HG03520 (cell line): ENCODE measurements around the gene ANAPC2.

Source experiments
- ATAC-seq: cut with Tn5 transposase; IDR thresholded peaks from one replicate; pipeline ENCODE4 v1.9.1; 2021; ENCODE audit warnings: mild to moderate bottlenecking, moderate library complexity; ENCODE audit not compliant: unreplicated experiment

Gene ANAPC2

DNA sequence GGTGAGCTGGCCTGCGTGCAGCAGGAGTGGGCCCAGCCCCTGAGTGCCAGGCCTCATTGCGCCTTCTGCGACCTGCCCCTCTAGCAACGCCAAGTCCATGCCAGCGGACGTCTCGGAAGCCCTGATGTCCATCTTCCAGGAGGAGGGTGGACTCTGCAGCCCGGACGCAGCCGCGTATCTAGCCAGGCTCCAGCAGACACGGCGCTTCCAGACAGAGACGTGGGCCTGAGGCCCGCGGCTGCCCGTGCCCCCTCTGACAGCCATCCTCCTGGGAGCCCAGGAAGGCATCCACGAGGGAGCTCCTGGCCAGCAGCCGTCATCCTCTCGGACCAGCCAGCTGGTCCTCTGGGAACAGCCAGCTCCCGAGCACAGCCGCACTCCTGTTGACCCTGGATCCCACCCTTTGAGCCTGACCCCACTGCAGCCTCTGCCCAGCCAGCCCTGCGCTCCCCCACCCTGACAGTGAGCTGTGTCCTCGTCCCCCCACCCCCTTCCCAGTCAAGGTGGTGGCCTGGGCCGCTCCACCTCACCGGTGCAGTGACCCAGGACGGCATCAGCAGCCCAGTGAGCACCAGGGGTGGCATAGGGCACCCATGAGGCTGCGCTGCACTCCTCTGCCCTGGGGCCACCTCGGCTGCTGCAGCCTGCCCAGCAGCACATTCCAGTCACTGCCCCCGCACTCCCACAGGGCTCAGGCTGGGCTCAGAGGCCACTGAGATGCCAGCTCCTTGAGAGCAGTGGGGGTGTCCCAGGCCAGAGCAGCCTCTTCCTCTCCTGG lies 28.0 kb upstream of the ANAPC2 start:
- ATAC-seq, result no peak

DNA sequence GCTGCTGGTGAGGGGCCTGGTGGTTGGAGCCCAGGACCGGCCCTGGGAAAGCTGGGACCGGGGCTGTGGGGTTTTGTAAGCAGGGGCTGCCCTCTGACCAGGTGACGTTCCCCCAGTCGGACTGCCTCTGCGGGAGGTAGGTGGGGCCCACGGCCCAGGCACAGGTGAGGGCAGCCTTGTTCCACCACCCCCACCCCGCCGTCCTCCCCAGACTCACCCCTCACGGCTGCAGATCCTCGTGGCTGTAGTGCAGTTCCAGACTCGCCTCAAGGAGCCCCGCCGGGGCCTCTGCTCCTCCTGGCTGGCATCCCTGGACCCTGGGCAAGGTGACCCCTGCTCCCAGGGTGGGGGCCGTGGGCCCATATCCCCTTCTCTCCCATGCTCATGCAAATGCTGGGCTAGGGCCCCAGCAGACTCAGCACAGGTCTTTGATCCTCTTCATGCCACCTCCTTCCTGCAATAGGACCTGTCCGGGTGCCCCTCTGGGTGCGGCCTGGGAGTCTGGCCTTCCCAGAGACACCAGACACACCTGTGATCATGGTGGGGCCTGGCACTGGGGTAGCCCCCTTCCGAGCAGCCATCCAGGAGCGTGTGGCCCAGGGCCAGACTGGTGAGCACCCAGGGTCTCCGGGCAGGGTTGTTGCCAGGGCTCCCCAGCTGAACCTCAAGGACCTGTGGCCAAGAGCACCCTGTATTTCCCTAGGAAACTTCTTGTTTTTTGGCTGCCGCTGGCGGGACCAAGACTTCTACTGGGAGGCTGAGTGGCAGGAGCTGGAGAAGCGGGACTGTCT lies 27.0 kb upstream of the ANAPC2 start:
- ATAC-seq, result no peak

DNA sequence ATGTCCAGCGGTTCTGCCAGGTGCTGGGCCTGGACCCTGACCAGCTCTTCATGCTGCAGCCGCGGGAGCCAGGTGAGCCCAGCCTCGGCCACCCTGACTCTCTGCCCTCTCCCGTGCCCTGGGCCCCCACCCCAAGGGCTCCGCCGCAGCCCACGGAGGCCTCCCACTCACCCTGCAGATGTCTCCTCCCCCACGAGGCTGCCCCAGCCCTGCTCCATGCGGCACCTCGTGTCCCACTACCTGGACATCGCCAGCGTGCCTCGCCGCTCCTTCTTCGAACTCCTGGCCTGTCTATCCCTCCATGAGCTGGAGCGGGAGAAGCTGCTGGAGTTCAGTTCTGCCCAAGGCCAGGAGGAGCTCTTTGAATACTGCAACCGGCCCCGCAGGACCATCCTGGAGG lies 26.3 kb upstream of the ANAPC2 start:
- ATAC-seq, result no peak

DNA sequence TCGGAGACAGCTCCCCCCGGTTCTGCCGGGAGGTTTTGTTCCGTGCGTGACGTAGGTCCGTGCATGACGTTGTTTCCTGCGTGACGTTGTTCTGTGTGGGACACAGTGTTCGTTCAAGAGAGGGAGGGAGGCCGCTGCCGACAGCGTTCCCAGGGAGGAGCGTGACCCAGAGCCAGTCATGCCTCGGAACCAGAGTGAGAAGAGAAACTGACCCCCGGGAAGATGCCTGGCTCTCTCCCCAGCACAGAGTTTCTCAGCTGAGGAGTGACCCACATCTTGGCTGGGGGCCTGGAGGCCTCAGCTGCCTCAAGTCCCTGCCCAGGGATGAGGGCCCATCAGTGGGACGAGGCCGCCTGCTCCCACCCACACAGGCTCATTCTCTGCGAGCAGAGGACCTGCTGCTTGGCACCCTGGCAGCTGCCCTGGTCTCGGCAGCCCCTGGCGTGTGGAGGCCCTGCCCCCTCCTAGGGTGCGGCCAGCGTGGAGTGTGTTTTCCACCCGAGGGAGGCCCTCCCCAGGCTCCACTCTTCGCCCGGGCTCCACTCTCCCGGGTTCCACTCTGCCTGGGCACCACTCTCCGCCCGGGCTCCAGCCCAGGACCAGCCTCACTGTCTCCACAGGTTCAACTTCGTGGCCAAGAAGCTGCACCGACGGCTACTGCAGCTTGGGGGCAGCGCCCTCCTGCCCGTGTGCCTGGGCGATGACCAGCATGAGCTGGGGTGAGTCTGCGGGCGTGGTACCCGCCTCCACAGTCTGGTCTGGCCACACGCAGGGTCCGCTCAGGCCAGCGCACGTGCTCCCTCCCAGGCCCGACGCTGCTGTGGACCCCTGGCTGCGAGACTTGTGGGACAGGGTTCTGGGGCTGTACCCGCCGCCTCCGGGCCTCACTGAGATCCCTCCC lies 25.1 kb upstream of the ANAPC2 start:
- ATAC-seq, result no peak

DNA sequence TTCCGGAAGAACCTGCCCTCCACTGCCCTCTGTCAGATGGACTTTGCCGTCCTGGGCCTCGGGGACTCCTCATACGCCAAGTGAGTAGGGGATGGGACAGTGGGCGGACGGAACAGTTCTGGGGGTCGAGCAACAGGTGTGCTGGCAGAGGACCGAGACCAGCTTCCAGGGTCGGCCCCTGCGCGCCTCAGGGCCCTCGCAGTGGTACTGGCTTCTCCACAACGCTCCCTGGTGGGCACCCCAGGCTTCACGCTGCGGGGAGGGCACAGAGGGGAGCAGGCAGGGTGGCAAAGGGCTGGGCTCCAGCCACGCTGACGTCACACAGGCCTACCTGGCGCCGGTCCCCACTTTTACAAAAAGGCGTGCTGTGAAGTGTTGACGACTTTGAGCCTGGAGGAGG lies 24.2 kb upstream of the ANAPC2 start:
- no peak for ATAC-seq

DNA sequence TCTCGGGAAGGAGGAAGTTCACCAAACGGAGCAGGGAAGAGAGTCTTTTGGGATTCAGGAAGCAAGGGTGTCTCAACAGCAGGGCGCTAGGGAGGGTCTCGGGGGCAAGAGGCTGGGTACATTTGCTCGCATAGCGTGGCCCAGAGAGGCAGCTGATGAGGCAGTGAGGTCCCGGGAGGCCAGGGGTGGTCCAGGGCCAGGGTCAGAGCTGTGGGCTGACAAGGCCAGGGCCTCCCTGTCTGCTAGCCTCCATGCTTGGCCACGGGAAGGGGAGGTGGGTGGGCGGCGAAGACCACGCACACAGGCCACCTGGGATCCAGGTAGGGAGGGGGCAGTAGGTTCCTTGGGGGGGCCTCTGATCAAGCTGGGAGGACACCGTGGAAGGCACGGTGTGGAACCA lies 23.2 kb upstream of the ANAPC2 start:
- ATAC-seq, result no peak

DNA sequence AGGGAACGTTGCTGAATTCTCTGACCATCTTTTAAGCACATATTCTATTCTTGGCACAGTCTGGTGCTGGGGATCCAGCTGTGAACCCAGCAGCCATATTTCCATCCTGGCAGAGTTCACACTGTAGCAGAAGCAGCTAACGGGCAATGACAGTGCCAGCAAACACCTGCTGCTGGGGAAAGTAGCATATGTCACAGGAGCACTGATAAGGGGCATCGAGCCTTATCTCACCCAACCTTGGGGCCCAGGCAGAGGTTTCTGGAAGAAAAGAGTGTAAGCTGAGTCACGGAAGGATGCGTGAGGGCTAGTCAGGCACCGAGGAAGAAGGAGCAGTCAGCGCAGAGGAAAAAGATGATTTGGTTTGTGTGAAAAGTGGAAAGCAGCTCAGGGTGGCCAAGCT lies 18.2 kb upstream of the ANAPC2 start:
- no peak for ATAC-seq

DNA sequence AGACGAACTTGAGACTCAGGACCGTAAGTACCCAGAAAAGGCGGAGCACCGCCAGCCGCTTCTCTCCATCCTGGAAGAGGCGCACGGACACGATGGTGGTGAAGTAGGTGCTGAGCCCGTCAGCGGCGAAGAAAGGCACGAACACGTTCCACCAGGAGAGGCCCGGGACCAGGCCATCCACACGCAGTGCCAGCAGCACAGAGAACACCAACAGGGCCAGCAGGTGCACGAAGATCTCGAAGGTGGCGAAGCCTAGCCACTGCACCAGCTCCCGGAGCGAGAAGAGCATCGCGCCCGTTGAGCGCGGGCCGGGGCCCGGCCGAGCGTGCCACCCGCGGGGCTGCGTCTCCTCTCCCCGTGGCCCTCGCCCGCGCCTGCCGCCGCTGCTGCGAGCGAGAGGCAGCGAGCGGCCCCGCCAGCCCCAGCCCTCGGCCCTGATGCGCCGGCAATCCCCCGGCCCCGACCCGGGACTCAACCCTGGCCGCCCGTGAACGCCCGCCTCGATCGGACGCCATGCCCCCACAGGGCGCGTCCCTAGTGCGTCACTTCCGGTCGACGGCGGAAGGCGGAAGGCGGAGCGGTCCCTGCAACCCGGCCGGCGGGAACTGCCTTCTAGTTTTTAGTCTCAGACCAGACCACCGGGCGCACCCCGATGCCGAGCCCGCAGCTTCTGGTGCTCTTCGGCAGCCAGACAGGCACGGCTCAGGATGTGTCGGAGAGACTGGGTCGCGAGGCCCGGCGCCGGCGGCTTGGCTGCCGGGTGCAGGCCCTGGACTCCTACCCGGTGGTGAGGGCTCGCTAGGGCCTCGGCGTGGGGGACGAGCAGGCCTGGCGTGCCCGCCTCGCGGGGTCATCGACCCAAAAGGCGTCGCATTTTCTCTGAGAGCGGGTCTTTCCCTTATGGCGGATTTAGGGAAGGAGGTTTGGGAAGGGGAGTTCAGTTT lies 17.0 kb upstream of the ANAPC2 start, which contains the start of the genes NDOR1 and TMEM203:
Gene NDOR1 (plus strand): TSS at position 575 of the 944 bp plus-strand sequence. CDS start 78 bp downstream, at position 653.
Gene TMEM203 (minus strand): TSS at position 523 of the 944 bp plus-strand sequence. CDS start 234 bp downstream, at position 289.
- ATAC-seq, result peak; percentile 34

DNA sequence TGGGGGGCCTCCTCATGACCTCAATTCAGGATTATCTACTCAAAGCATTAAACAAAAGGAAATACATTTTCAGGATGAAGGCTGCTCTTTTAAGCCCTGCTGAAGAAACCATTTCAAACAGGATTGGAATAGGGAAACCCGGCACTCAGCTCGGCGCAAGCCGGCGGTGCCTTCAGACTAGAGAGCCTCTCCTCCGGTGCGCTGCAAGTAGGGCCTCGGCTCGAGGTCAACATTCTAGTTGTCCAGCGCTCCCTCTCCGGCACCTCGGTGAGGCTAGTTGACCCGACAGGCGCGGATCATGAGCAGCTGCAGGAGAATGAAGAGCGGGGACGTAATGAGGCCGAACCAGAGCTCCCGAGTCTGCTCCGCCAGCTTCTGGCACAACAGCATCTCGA lies 16.4 kb upstream of the ANAPC2 start:
- ATAC-seq, result no peak

DNA sequence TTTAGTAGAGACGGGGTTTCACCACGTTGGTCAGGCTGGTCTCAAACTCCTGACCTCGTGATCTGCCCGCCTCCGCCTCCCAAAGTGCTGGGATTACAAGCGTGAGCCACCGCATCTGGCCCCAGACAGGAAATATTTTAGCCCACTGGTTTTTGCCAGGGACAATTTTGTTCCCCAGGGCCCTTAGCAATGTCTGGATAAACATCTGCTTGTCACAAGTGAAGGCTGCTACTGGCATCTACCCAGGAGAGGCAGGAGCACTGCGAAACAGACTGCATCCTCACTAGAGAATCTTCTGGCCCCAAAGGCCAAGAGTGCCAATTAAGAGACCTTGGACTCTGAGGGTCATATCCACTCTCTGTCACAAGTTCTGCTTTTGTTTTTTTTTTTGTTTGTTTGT lies 14.6 kb upstream of the ANAPC2 start:
- no peak for ATAC-seq

DNA sequence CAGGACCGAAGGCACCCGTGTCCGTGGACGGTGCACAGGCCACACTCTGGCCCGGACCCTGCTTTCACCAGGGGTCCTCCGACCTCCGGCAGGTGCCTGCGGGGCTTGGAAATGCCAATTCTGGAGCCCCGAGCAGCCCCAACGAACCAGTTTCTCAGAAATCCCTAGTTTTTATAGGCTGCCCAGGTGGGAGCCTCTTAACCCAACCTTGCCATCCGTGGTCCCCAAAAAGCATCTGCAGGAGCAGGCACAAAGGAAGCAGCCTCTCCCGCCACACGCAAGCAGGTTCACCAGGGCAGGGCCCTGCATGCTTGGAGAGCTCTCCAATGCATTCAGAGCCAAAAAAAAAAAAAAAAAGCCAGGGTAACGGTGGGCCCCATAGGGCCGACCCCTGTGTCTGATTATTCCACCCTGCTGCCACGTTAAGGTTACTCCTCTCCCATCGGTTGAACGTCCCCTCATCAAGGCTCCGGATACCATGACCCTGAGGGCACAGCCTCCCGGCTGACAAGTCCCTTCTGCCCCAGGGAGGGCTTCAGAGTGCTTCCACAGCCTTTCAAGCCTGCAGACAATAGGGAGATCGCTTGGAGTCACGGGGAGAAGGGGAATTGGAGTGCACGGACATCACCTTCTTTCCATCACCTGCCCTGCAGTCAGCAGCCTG lies 13.0 kb upstream of the ANAPC2 start:
- no peak for ATAC-seq

DNA sequence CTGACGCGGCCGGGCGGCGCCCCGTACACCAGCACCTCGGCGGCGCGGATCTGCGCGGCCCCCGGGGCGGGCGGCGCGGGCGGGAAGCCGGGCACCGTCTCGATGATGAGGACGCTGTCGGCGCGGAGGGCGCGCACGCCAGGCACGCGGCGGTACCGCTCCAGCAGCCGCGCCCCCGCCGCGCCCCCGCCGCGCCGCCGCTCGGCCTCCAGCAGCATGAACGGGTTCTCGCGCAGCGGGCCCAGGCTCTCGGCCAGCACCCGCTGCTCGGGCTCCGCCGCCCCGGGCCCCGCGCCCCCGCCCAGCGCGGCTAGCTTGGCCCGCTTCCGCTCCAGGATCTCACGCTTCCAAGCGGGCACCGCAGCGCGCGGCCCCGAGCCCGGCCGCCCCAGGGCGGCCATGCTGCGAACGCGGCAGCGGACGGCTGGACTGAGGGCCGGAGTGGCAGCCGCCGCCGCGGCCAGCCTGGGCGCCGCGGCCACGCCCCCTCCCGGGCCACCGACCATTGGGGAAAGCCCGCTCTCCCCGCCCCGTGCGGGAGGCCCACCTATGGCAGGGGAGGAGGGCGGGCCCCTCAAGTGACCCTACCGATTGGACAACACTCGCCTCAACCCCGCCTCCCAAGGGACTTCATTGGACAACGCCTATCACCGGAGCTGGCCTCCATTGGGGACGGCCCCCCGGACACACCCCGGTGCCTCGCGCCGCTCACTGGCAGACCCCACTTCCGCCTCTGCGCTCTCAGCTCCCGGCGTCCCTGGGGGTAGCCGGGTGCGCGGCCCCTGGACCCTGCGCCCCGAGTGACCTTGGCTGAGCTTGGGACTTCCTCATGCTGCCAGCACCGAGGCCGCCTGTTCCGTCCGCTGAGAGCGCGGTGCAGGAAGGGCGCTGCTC lies 12.2 kb upstream of the ANAPC2 start, which contains the start of gene TPRN:
Gene TPRN (minus strand): TSS at position 431 of the 894 bp plus-strand sequence. CDS start 30 bp downstream, at position 401.
- ATAC-seq, result peak; percentile 80

DNA sequence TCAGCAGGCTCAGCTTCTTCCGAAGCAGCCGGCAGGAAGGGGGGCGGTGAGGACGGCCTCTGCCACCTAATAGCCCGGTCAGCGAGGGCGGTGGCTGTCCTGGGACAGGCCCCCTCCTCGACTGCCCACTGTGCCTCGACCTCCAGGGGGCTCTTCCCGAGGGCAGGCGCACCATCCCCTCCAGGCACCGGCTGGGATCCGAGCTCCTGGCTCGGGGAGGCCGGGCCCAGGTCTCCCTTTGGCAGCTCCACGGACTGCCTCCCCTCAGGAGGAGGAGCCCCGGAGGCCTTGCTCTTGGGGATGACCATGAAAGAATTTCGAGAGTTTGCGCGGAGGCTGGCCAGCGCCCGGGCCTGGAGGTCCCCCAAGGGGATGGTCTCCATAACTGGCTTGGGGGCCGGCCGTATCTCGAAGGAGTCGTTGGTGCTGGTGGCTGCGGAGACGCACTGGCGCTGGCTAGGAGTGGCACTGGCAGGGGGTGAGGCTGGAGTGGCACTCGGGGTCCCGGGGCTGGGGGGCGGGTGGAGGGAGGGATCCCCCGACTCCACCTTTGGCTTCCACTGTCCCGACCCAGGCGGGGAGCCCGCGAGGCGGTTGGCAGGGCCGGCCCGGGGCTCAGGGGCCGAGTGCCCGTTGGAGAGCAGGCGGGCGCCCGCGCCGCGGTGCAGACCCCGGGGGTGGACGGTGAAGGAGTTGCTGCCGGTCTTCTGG lies 11.2 kb upstream of the ANAPC2 start:
- ATAC-seq, result no peak

DNA sequence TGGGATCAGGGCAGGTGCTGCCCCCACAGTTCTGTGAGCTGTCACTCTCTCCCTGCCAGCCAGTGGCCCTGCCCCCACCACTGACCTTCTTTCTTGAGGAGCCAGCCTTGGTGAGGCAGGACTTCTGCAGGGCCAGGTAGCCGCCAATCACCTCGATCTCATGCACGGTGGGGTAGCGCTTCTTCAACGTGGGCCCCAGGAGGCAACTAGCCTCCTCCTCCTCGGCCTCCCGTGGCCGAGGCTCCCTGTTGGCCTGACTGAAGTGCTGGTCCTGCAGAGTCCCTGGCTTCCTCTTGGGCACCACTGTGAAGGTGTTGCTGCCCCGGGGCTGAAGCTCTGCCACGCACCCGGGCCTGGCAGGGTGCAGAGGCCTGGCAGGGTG lies 10.5 kb upstream of the ANAPC2 start:
- ATAC-seq, result no peak

DNA sequence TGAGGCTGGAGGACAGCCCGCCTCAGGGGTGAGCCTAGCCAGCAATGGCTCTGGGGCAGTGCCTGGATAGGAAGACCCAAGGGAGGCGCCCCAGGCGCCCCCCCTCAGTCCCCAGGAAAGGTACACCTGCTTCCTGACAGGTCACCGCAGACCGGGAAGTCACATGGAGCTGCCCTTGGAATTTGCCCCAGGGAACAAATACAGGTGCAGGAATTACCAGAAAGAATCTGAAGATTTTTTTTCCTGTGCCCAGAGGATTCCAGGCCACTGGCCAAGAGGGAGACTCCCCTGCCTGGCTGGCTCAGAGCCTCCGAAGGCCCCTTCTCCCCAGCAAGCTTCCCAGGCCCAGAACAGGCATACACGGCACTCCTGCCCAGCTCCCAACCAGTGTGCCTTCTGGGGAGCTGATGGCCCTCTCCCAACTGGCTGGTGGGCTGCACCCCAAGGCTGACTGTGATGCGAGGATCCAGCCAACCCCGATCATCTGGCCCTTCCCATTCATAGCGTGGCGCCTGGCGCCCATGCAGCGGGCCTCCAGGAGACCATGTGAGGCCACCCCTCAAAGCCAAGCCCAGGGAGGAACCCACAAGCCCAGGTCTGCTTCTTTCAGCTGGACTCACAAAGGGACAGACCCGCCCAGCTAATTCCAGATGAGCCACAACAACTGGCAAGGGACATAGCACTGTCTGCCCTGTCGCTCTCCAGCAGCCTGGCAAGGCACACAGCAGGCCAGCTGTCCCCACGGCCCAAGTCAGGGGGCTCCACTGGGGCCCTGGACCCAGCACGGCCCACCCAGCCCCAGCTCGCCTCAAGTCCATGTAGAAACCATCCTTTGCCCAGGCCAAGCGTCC lies 9.9 kb upstream of the ANAPC2 start:
- ATAC-seq, result no peak

DNA sequence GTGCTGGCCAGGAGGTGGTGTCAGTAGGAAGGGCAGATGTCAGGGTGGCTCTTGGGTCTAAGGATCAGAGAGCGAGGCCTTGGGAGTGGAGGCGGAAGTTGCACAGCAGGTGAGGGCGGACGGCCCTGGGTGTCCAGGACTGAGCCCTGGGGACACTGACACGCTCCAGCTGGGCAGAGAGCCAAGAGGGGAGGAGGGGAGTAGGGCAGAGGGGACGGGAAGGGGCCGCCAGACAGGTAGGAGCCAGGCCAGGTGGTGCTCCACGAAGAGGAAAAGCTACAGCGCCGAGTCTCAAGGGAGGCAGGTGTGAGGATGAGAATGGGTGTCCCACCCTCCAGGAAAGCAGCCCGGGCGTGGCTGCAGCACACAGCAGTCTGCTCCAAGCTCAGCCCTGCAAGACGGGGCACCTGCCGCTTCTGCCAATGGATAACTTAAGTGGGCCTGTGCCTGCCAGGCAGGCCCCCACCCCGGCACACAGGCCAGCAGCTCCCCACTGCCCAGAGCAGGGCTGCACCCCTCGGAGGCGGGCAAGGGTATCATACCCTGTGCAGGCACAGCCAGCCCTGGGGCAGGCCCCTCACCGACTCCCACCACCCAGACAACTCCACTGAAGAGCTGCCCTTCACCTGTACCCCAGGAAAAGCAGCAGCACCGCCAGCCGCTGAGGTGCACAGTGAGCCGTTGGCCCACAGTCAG lies 7.3 kb upstream of the ANAPC2 start:
- ATAC-seq, result no peak
